Ascending aorta (tissue), 2 donors: ENCODE data around the gene ZNF296. TPM values are rescaled to one million over a fixed set of nuclear protein-coding genes. Genes with fewer than 3 reads are reported as not detected.

Experiments
- DNase-seq, 2 donors: peaks; one replicate each; pipeline ENCODE4 v3.0.0-alpha.2; 2019; ENCODE audit warnings: low spot score in 2 of 2
- H3K27ac ChIP-seq, 2 donors: fragments of 200-600 bp; sonication (generic); one replicate each; pipeline ENCODE4 v1.5.1; 2016 to 2017; ENCODE audit warnings: mild to moderate bottlenecking in 1 of 2
- H3K27me3 ChIP-seq: fragments of 200-600 bp; sonication (generic); one replicate; pipeline ENCODE4 v1.5.1; 2017
- H3K36me3 ChIP-seq, 2 donors: fragments of 200-600 bp; sonication (generic); one replicate each; pipeline ENCODE4 v1.5.1; 2016
- H3K4me1 ChIP-seq, 2 donors: fragments of 200-600 bp; sonication (generic); one replicate each; pipeline ENCODE4 v1.5.1; 2016 to 2017; ENCODE audit warnings: mild to moderate bottlenecking in 1 of 2
- H3K4me3 ChIP-seq, 2 donors: fragments of 200-600 bp; sonication (generic); one replicate each; pipeline ENCODE4 v1.5.1; 2016 to 2017; ENCODE audit warnings: mild to moderate bottlenecking in 1 of 2
- H3K9me3 ChIP-seq, 2 donors: fragments of 200-600 bp; sonication (generic); one replicate each; pipeline ENCODE4 v1.5.1; 2016
- CTCF ChIP-seq, 3 experiments: fragments of 200-600 bp in 2 of 3; fragments of 450-650 bp in 1 of 3; sonication (generic) in 2 of 3; IDR thresholded peaks; one replicate each; pipeline ENCODE4 v1.5.1; 2016 to 2019; ENCODE audit warnings: antibody characterized with exemption in 3 of 3, mild to moderate bottlenecking in 1 of 3, moderate library complexity in 1 of 3
- intact Hi-C: fragments of 100-400 bp; cut with DNase I; formaldehyde crosslinking; loops from one replicate; pipeline ENCODE4 v1.15.1; 2023
- total RNA-seq: library from RNA; depleted of rRNA; stranded (reverse); fragments of >200 nt; gene quantifications from one replicate; pipeline ENCODE4 v1.1.0, GENCODE V29; 2016

The ZNF296 gene
- total RNA-seq, 1 donor from 2014 or later, result not detected

- intact Hi-C loops, result no loop called here
- peak overlapping the region; percentile 91 to 96 for H3K27ac ChIP-seq
- peaks cover 57 to 58% of the 10 kb centered on the region in 2 donors for H3K36me3 ChIP-seq
- DNase-seq, result no peak
- peaks cover 5 to 22% of the 10 kb centered on the region in 2 donors for H3K4me1 ChIP-seq
- peak overlapping the region; percentile 83 to 86 for H3K4me3 ChIP-seq
- TF ChIP-seq CTCF (IDR thresholded peaks at IDR 0.05), result no peak
- no peaks in the 10 kb centered on the region for H3K9me3 ChIP-seq
- no peaks in the 10 kb centered on the region for H3K27me3 ChIP-seq
Measured at GRCh38 chr19:45040059-45040771, 36.1 kb downstream of the ZNF296 start.

GRCh38 chr19:45038931-45039893, 37.1 kb downstream of the ZNF296 start, which contains the start of gene CLASRP:
TSS of gene CLASRP (plus strand) at chr19:45039045. CDS start at chr19:45040213, 1,168 bp downstream.
- peak; percentile 65 to 94 for DNase-seq
- Histone ChIP-seq H3K36me3 (peaks cover 50 to 55% of the 10 kb centered on the region in 2 donors), H3K27me3 (no peaks in the 10 kb centered on the region), H3K9me3 (no peaks in the 10 kb centered on the region), H3K27ac (peak within 1 kb of the TSS; percentile 91 to 96), H3K4me1 (peaks cover 5 to 22% of the 10 kb centered on the region in 2 donors), H3K4me3 (peak within 1 kb of the TSS; percentile 83 to 86)
- no peak for TF ChIP-seq CTCF (IDR thresholded peaks at IDR 0.05)
- intact Hi-C loops, result loop anchor here (1.0 to 5.0 kb wide), 4 partner anchors 36 to 127 kb away; partner anchors contain the start of genes APOC1 and GEMIN7

- intact Hi-C loops, result loop anchor here (2.0 to 5.0 kb wide), 3 partner anchors 35 to 125 kb away; partner anchors contain the start of genes APOC1 and GEMIN7
- H3K27me3 ChIP-seq, result no peaks in the 10 kb centered on the region
- H3K4me3 ChIP-seq, result no peak overlapping the region
- H3K4me1 ChIP-seq, result peaks cover 5 to 22% of the 10 kb centered on the region in 2 donors
- TF ChIP-seq CTCF (IDR thresholded peaks at IDR 0.05), result no peak
- H3K9me3 ChIP-seq, result no peaks in the 10 kb centered on the region
- no peak for DNase-seq
- peaks cover 35 to 50% of the 10 kb centered on the region in 2 donors for H3K36me3 ChIP-seq
- no peak overlapping the region for H3K27ac ChIP-seq
Measured at GRCh38 chr19:45037393-45038169, 38.7 kb downstream of the ZNF296 start.

GRCh38 chr19:45035755-45036154, 40.5 kb downstream of the ZNF296 start:
- Histone ChIP-seq H3K27me3 (no peaks in the 10 kb centered on the region), H3K27ac (no peak overlapping the region), H3K9me3 (no peaks in the 10 kb centered on the region), H3K4me3 (no peak overlapping the region), H3K4me1 (peaks cover 5 to 20% of the 10 kb centered on the region in 2 donors), H3K36me3 (peaks cover 20 to 40% of the 10 kb centered on the region in 2 donors)
- no peak for DNase-seq
- intact Hi-C loops, result loop anchor here (5.0 kb wide), 1 partner anchor 123 kb away; the partner anchor contains the start of gene APOC1
- no peak for TF ChIP-seq CTCF (IDR thresholded peaks at IDR 0.05)

- TF ChIP-seq CTCF (IDR thresholded peaks at IDR 0.05), result no peak
- no peaks in the 10 kb centered on the region for H3K9me3 ChIP-seq
- intact Hi-C loops, result no loop called here
- H3K27ac ChIP-seq, result no peak overlapping the region
- H3K27me3 ChIP-seq, result no peaks in the 10 kb centered on the region
- no peaks in the 10 kb centered on the region for H3K4me1 ChIP-seq
- H3K36me3 ChIP-seq, result peaks cover 27 to 59% of the 10 kb centered on the region in 2 donors
- no peak for DNase-seq
- no peak overlapping the region for H3K4me3 ChIP-seq
Measured at GRCh38 chr19:45032421-45032820, 43.9 kb downstream of the ZNF296 start.
